Progenitor cell of endocrine pancreas (in vitro differentiated cells): ENCODE measurements around the gene CEP89. TPM values are rescaled to one million over a fixed set of nuclear protein-coding genes. Genes with fewer than 3 reads are reported as not detected.

Experiments
- DNase-seq: peaks from one replicate; pipeline ENCODE4 v3.0.0; 2021; ENCODE audit warnings: low spot score; ENCODE audit not compliant: unreplicated experiment
- H3K27ac Mint-ChIP-seq: 2 replicates; pipeline ENCODE4 v1.8.0; 2021; ENCODE audit warnings: mild to moderate bottlenecking, moderate library complexity, mixed read lengths
- H3K27me3 Mint-ChIP-seq: 2 replicates; pipeline ENCODE4 v1.8.0; 2021; ENCODE audit warnings: mixed read lengths
- H3K36me3 Mint-ChIP-seq: 2 replicates; pipeline ENCODE4 v1.8.0; 2022; ENCODE audit warnings: mixed read lengths; ENCODE audit not compliant: insufficient read depth
- H3K4me1 Mint-ChIP-seq: 2 replicates; pipeline ENCODE4 v1.8.0; 2021; ENCODE audit warnings: low read depth, mixed read lengths
- H3K4me3 Mint-ChIP-seq: 2 replicates; pipeline ENCODE4 v1.8.0; 2021; ENCODE audit warnings: low read depth, mild to moderate bottlenecking, moderate library complexity, mixed read lengths
- H3K9me3 Mint-ChIP-seq: 2 replicates; pipeline ENCODE4 v1.8.0; 2021; ENCODE audit warnings: low read depth, mixed read lengths
- total RNA-seq: library from RNA; stranded (reverse); gene quantifications from 2 replicates; pipeline ENCODE4 v1.2.1, GENCODE V29; 2021
- TF ChIP-seq, protein P1 (sequence below): fragments of 200-600 bp; sonication (generic); IDR thresholded peaks from one replicate; pipeline ENCODE4 v1.5.0; 2021; ENCODE audit warnings: antibody characterized with exemption, mild to moderate bottlenecking; ENCODE audit not compliant: unreplicated experiment

Gene CEP89
- total RNA-seq, 1 donor from 2014 or later: 47.3 TPM

DNA sequence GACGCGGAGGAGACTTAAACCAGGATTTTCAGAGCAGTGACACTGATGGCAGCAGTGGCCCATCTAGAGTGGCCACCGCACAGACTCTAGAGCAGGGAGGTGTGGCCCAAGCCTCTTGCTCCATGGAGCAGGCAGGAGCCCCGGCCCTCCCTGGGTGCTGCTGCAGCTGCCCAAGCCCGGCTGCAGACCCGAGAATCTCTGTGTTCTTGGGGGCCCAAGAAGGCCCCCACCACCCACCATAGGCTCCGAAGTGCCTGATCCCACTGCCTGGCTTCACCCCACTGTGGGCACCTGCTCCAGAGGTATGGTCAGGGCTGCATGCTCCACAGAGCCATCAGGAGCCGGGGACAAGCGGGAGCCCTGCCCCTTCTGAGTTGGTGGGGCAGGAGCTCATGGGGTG lies 36.1 kb downstream of the CEP89 start:
- DNase-seq: no peak
- TF ChIP-seq, protein P1, sequence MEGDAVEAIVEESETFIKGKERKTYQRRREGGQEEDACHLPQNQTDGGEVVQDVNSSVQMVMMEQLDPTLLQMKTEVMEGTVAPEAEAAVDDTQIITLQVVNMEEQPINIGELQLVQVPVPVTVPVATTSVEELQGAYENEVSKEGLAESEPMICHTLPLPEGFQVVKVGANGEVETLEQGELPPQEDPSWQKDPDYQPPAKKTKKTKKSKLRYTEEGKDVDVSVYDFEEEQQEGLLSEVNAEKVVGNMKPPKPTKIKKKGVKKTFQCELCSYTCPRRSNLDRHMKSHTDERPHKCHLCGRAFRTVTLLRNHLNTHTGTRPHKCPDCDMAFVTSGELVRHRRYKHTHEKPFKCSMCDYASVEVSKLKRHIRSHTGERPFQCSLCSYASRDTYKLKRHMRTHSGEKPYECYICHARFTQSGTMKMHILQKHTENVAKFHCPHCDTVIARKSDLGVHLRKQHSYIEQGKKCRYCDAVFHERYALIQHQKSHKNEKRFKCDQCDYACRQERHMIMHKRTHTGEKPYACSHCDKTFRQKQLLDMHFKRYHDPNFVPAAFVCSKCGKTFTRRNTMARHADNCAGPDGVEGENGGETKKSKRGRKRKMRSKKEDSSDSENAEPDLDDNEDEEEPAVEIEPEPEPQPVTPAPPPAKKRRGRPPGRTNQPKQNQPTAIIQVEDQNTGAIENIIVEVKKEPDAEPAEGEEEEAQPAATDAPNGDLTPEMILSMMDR: no peak
- Mint-ChIP-seq H3K4me3 (no peak overlapping the region), H3K27ac (no peak overlapping the region), H3K4me1 (no peaks in the 10 kb centered on the region), H3K36me3 (peaks cover 26% of the 10 kb centered on the region), H3K27me3 (no peaks in the 10 kb centered on the region), H3K9me3 (no peaks in the 10 kb centered on the region)

DNA sequence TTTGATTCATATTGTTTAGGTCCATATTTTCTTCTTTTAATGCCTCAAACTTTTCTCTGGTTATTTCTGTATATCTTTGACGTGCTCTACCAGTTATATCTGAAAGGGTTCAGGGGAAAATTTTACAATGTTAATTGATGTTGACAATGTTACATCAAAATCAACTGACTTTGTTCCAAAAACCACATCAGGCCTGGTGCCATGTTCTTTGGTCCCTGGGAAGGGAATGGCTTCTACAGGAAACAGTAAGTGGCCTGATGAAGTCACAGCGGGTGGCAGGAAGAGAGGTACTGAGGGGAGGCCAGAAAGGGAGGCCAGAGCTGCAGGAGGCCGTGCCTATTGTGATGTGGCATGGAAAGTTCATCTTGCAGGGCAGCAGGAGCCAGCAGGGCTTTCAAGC lies 38.2 kb downstream of the CEP89 start:
- Mint-ChIP-seq H3K27ac (no peak overlapping the region), H3K36me3 (peaks cover 36% of the 10 kb centered on the region), H3K4me1 (no peaks in the 10 kb centered on the region), H3K9me3 (no peaks in the 10 kb centered on the region), H3K4me3 (no peak overlapping the region), H3K27me3 (no peaks in the 10 kb centered on the region)
- TF ChIP-seq, protein P1: no peak
- DNase-seq: no peak

DNA sequence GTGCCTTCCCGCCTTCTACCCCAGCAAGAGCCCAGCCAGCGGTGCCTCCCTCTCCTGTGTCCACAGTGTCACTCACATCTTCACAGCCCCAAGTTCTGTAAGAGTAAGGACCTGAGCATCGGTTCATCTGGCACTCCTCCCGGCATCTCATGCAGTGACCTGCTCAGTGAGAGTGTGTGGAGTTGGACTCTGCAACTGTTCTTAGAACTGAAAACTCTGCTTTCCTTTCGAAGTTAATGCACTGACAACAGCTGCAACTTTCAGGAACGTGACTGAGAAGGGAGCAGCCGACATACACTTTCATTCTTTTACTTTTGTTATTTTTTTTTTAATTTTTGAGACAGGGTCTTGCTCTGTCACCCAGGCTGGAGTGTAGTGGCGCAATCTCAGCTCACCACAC lies 41.2 kb downstream of the CEP89 start:
- DNase-seq: no peak
- Mint-ChIP-seq H3K4me1 (no peaks in the 10 kb centered on the region), H3K27me3 (no peaks in the 10 kb centered on the region), H3K27ac (no peak overlapping the region), H3K4me3 (no peak overlapping the region), H3K9me3 (peaks cover 3% of the 10 kb centered on the region), H3K36me3 (peaks cover 41% of the 10 kb centered on the region)
- TF ChIP-seq, protein P1: no peak

DNA sequence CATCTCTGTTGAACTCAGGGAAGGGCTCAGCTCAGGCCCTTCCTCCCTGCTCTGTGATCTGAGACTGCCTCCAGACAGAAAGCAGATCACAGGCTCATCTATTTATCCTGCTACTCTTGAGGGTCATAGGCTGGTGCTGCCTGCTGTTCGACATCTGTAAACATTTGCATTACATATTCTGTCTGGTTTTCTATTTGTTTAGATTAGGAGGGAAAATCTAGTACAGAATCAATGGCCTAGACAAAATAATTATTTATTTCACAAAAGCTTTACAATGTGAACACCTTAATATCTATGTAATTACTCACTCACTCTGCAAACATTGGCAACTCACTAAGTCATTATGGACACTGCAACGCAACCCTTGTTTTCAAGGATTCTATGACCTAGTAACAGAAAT lies 43.0 kb downstream of the CEP89 start:
- Mint-ChIP-seq H3K4me3 (no peak overlapping the region), H3K4me1 (no peaks in the 10 kb centered on the region), H3K36me3 (peaks cover 36% of the 10 kb centered on the region), H3K9me3 (peaks cover 3% of the 10 kb centered on the region), H3K27me3 (no peaks in the 10 kb centered on the region), H3K27ac (no peak overlapping the region)
- TF ChIP-seq, protein P1: no peak
- no peak for DNase-seq

DNA sequence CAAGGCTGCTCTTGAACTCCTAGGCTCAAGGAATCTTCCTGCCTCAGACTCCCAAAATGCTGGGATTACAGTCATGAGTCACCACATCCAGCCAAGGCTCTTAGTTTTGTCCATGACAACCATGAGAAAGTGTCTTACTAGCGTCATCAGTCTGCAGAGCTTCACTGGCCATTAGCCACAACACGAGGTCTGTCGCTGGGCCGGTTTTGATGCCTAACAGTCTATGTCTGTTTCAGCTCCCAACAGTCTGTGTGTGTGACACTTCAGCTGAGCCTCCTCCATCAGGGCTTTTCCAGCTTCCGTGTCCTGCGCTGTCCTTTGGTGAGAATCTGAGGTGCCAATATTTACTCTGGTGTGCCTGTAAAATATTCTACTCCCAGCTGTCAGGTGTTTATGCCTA lies 47.6 kb downstream of the CEP89 start:
- Mint-ChIP-seq H3K27ac (no peak overlapping the region), H3K27me3 (no peaks in the 10 kb centered on the region), H3K4me3 (no peak overlapping the region), H3K4me1 (no peaks in the 10 kb centered on the region), H3K36me3 (peaks cover 21% of the 10 kb centered on the region), H3K9me3 (peaks cover 3% of the 10 kb centered on the region)
- TF ChIP-seq, protein P1: no peak
- DNase-seq: no peak
